Measurements from ENCODE around the gene CAMK4. TPM values are rescaled to one million over a fixed set of nuclear protein-coding genes. Genes with fewer than 3 reads are reported as not detected.

The CAMK4 gene
- total RNA-seq, 1 experiment from 2014 or later: 10.6 TPM

GRCh38 chr5:111310711-111311620, 86.8 kb downstream of the CAMK4 start (continued):
- no peak for TF ChIP-seq ZNF281 (CRISPR knock-in tag; IDR thresholded peaks at IDR 0.05)
- no peak for TF ChIP-seq ELF4 (CRISPR knock-in tag; IDR thresholded peaks at IDR 0.05; ENCODE audit: low read depth)

- DNase-seq (ENCODE audit: low spot score): no peak
- TF ChIP-seq CDX4 (CRISPR knock-in tag; IDR thresholded peaks at IDR 0.05; ENCODE audit: borderline replicate concordance): no peak
- TF ChIP-seq NFYB (CRISPR knock-in tag; conservative IDR thresholded peaks at IDR 0.05; ENCODE audit: low read depth): no peak
- no peak for TF ChIP-seq ARID4B (CRISPR knock-in tag; IDR thresholded peaks at IDR 0.05; ENCODE audit: borderline replicate concordance)
- TF ChIP-seq ZMAT4 (CRISPR knock-in tag; IDR thresholded peaks at IDR 0.05): no peak
- no peak for TF ChIP-seq ZNF138 (CRISPR knock-in tag; conservative IDR thresholded peaks at IDR 0.05)
- no peak for TF ChIP-seq CREB1 (CRISPR knock-in tag; IDR thresholded peaks at IDR 0.05)
- TF ChIP-seq CTCF (IDR thresholded peaks at IDR 0.05): no peak
- TF ChIP-seq ZNF232 (CRISPR knock-in tag; IDR thresholded peaks at IDR 0.05): no peak
- TF ChIP-seq NR3C1 (CRISPR knock-in tag; conservative IDR thresholded peaks at IDR 0.05; ENCODE audit: low read depth): no peak
- no peak for TF ChIP-seq MXD4 (CRISPR knock-in tag; IDR thresholded peaks at IDR 0.05; ENCODE audit: borderline replicate concordance)
- no peak for TF ChIP-seq NFE2L1 (CRISPR knock-in tag; IDR thresholded peaks at IDR 0.05)
- TF ChIP-seq E2F5 (CRISPR knock-in tag; IDR thresholded peaks at IDR 0.05): no peak
- TF ChIP-seq ZNF671 (CRISPR knock-in tag; IDR thresholded peaks at IDR 0.05): no peak
- TF ChIP-seq ZNF317 (CRISPR knock-in tag; IDR thresholded peaks at IDR 0.05; ENCODE audit: borderline replicate concordance, low read depth): no peak
- no peak overlapping the region for H3K4me3 Mint-ChIP-seq
- ATAC-seq: no peak
- H3K27ac Mint-ChIP-seq: no peak overlapping the region
- H3K4me1 Mint-ChIP-seq: peaks cover 16% of the 10 kb centered on the region
- POLR2A ChIA-PET: no interaction called here
- H3K9me3 Mint-ChIP-seq: no peaks in the 10 kb centered on the region
- H3K27me3 Mint-ChIP-seq (ENCODE audit: low read depth): no peaks in the 10 kb centered on the region
- CTCF ChIA-PET: no interaction called here
- no peaks in the 10 kb centered on the region for H3K36me3 Mint-ChIP-seq
These were observed 87.5 kb downstream of the CAMK4 start for GRCh38 chr5:111311666-111312065.
